Retinal pigment epithelial cell (primary cell): Measurements from ENCODE around the gene MYH9.

Source experiments
- DNase-seq: peaks from one replicate; pipeline ENCODE4 v3.0.0-alpha.2; 2010; ENCODE audit warnings: low read depth
- H3K4me3 ChIP-seq: 2 replicates; pipeline ENCODE4 v1.5.1; 2011; ENCODE audit warnings: mild to moderate bottlenecking, low read length, control low read depth, moderate library complexity
- CTCF ChIP-seq: conservative IDR thresholded peaks from 2 replicates; pipeline ENCODE4 v1.5.1; 2011; ENCODE audit warnings: low read depth, low read length, control low read depth, inconsistent platforms

MYH9 gene

GRCh38 chr22:36362075-36362474, 25.7 kb downstream of the MYH9 start:
- TF ChIP-seq CTCF, result no peak
- H3K4me3 ChIP-seq, result no peak overlapping the region
- no peak for DNase-seq

- no peak overlapping the region for H3K4me3 ChIP-seq
- no peak for TF ChIP-seq CTCF
- no peak for DNase-seq
Measured at GRCh38 chr22:36360871-36361383, 26.8 kb downstream of the MYH9 start.

GRCh38 chr22:36360011-36360410, 27.8 kb downstream of the MYH9 start:
- no peak for DNase-seq
- H3K4me3 ChIP-seq, result no peak overlapping the region

GRCh38 chr22:36359470-36359996, 28.2 kb downstream of the MYH9 start:
- TF ChIP-seq CTCF, result no peak
- no peak for DNase-seq
- no peak overlapping the region for H3K4me3 ChIP-seq

More at GRCh38 chr22:36360011-36360410, 27.8 kb downstream of the MYH9 start:
- TF ChIP-seq CTCF, result no peak

GRCh38 chr22:36358533-36359469, 29.0 kb downstream of the MYH9 start:
- TF ChIP-seq CTCF, result no peak
- DNase-seq, result no peak
- no peak overlapping the region for H3K4me3 ChIP-seq

GRCh38 chr22:36356708-36357624, 30.8 kb downstream of the MYH9 start:
- DNase-seq, result no peak
- H3K4me3 ChIP-seq, result no peak overlapping the region
- TF ChIP-seq CTCF, result no peak
